ENCODE data around the gene ATP8B1.

DNA sequence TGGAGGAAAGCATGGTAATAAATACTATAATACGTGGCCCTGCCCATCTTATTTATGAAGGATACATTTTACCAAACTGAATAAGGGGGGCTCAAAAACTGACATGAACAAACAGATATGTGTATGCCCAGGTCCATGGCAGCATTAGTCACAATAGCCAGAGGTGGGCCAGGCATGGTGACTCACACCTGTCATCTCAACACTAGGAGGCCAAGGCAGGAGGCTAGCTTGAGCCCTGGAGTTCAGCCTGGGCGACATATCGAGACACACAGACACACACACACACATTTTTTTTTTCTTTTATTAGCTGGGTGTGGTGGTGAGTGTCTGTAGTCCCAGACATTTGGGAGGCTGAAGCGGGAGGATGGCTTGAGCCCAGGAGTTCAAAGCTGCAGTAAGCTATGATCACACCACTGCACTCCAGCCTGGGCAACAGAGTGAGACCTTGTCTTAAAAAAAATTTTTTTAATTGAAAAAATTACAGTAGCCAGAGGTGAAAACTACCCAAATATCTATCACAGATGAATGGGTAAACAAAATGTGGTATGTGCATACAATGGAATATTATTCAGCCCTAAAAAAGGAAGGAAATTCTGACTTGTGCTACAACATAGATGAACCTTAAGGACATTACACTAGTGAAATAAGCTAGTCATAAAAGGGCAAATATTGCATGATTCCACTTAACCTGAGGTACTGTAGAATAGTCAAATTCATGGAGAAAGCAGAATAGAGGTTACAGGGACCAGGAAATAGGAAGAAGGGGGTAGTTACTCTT is 8.0 kb downstream of the ATP8B1 start:
- TF ChIP-seq BACH2 (CRISPR knock-in tag; IDR thresholded peaks at IDR 0.05; ENCODE audit: borderline replicate concordance) (no peak), ARNTL (CRISPR knock-in tag; IDR thresholded peaks at IDR 0.05; ENCODE audit: borderline replicate concordance, low read depth) (no peak), ZNF565 (CRISPR knock-in tag; conservative IDR thresholded peaks at IDR 0.05; ENCODE audit: low read depth) (no peak), ZC3H10 (CRISPR knock-in tag; IDR thresholded peaks at IDR 0.05) (no peak), TCF4 (CRISPR knock-in tag; IDR thresholded peaks at IDR 0.05; ENCODE audit: borderline replicate concordance) (no peak), ZNF8 (CRISPR knock-in tag; IDR thresholded peaks at IDR 0.05) (peak; percentile 88)
- TF ChIP-seq, protein P1, sequence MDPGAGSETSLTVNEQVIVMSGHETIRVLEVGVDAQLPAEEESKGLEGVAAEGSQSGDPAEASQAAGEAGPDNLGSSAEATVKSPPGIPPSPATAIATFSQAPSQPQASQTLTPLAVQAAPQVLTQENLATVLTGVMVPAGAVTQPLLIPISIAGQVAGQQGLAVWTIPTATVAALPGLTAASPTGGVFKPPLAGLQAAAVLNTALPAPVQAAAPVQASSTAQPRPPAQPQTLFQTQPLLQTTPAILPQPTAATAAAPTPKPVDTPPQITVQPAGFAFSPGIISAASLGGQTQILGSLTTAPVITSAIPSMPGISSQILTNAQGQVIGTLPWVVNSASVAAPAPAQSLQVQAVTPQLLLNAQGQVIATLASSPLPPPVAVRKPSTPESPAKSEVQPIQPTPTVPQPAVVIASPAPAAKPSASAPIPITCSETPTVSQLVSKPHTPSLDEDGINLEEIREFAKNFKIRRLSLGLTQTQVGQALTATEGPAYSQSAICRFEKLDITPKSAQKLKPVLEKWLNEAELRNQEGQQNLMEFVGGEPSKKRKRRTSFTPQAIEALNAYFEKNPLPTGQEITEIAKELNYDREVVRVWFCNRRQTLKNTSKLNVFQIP (CRISPR knock-in tag; IDR thresholded peaks at IDR 0.05; ENCODE audit: borderline replicate concordance, low read depth), result no peak

Measured in SK-N-SH treated with all-trans-retinoic acid at 6 μM for 48 hours (cell line).